IMR-90 (cell line): ENCODE measurements around the gene PTK6. TPM values are rescaled to one million over a fixed set of nuclear protein-coding genes. Genes with fewer than 3 reads are reported as not detected.
A peak's percentile ranks its signal among the peaks of the same experiment; 100 is the strongest.

Source experiments
- ATAC-seq: fragments of 200-7000 bp; cut with Tn5 transposase; 2 replicates; pipeline ENCODE4 v1.9.1; 2020; ENCODE audit warnings: low read depth, mild to moderate bottlenecking, moderate library complexity
- BruUV-seq: library from RNA; stranded (reverse); fragments of 400-500 nt; replicated peaks from 2 replicates; lab custom pipeline; 2021; lab: Mats Ljungman, UMichigan
- CTCF ChIA-PET: fragments of 300-600 bp; formaldehyde crosslinking; extraction: SDS; loops from one replicate; lab custom pipeline; 2021; ENCODE audit warnings: antibody characterized with exemption; lab: Yijun Ruan, JAX
- POLR2A ChIA-PET: fragments of 300-600 bp; sonication (Branson Sonifier 250); formaldehyde crosslinking; loops from one replicate; lab custom pipeline; 2022; ENCODE audit warnings: antibody characterized with exemption; ENCODE audit not compliant: unreplicated experiment; lab: Charles Lee
- DNase-seq: peaks from one replicate; pipeline ENCODE4 v3.0.0; 2013
- H2AFZ ChIP-seq: replicated peaks from 2 replicates; pipeline ENCODE3; 2013; ENCODE audit warnings: low read length, mild to moderate bottlenecking; ENCODE audit not compliant: poor library complexity
- H2AK5ac ChIP-seq: 2 replicates; pipeline ENCODE4 v1.6.1; 2013; ENCODE audit warnings: low read depth, low read length, inconsistent platforms
- H2AK9ac ChIP-seq: replicated peaks from 2 replicates; pipeline ENCODE3; 2013; ENCODE audit warnings: mild to moderate bottlenecking, low read depth, low read length, moderate library complexity; ENCODE audit not compliant: poor library complexity
- H2BK120ac ChIP-seq: 2 replicates; pipeline ENCODE4 v1.6.1; 2013; ENCODE audit warnings: low read depth, low read length, inconsistent platforms
- H2BK15ac ChIP-seq: 3 replicates; pipeline ENCODE4 v1.6.1; 2013; ENCODE audit warnings: low read depth, low read length, inconsistent platforms
- H2BK20ac ChIP-seq: 2 replicates; pipeline ENCODE4 v1.6.1; 2013; ENCODE audit warnings: low read depth, mild to moderate bottlenecking, inconsistent platforms, low read length, moderate library complexity
- H2BK5ac ChIP-seq: 2 replicates; pipeline ENCODE4 v1.6.1; 2013; ENCODE audit warnings: mild to moderate bottlenecking, low read depth, low read length, inconsistent platforms; ENCODE audit not compliant: poor library complexity, severe bottlenecking
- H3K14ac ChIP-seq: replicated peaks from 2 replicates; pipeline ENCODE4 v1.6.1; 2013; ENCODE audit warnings: low read depth, low read length, inconsistent platforms
- H3K18ac ChIP-seq: 2 replicates; pipeline ENCODE4 v1.6.1; 2013; ENCODE audit warnings: low read depth, low read length, control low read depth
- H3K23ac ChIP-seq: 2 replicates; pipeline ENCODE4 v1.6.1; 2013; ENCODE audit warnings: low read depth, low read length, inconsistent platforms
- H3K27ac ChIP-seq: 2 replicates; pipeline ENCODE4 v1.5.1; 2013; ENCODE audit warnings: mild to moderate bottlenecking, control low read depth, low read length; ENCODE audit not compliant: insufficient read depth
- H3K27me3 ChIP-seq: 2 replicates; pipeline ENCODE4 v1.6.1; 2013; ENCODE audit warnings: low read length; ENCODE audit not compliant: control insufficient read depth, insufficient read depth
- H3K36me3 ChIP-seq: 2 replicates; pipeline ENCODE4 v1.6.1; 2013; ENCODE audit warnings: low read length, mixed read lengths; ENCODE audit not compliant: control insufficient read depth, insufficient read depth
- H3K4ac ChIP-seq: 2 replicates; pipeline ENCODE4 v1.6.1; 2013; ENCODE audit warnings: low read depth, low read length, inconsistent platforms
- H3K4me1 ChIP-seq: 2 replicates; pipeline ENCODE4 v1.6.1; 2013; ENCODE audit warnings: low read length, mixed read lengths; ENCODE audit not compliant: control insufficient read depth, insufficient read depth
- H3K4me2 ChIP-seq: 2 replicates; pipeline ENCODE4 v1.6.1; 2013; ENCODE audit warnings: low read depth, mild to moderate bottlenecking, control low read depth, low read length, moderate library complexity
- H3K4me3 ChIP-seq: 2 replicates; pipeline ENCODE4 v1.5.1; 2013; ENCODE audit warnings: low read depth, mild to moderate bottlenecking, control low read depth, low read length, moderate library complexity; ENCODE audit not compliant: insufficient read depth
- H3K56ac ChIP-seq: 2 replicates; pipeline ENCODE4 v1.6.1; 2013; ENCODE audit warnings: low read length, inconsistent platforms; ENCODE audit not compliant: insufficient read depth; ENCODE audit errors: extremely low read depth
- H3K79me1 ChIP-seq, 2 experiments: 2 replicates each; pipeline ENCODE4 v1.6.1; 2013; ENCODE audit warnings: low read length in 2 of 2, inconsistent platforms in 1 of 2, low read depth in 1 of 2
- H3K9ac ChIP-seq: 2 replicates; pipeline ENCODE4 v1.6.1; 2013; ENCODE audit warnings: low read depth, low read length, control low read depth
- H3K9me1 ChIP-seq: 2 replicates; pipeline ENCODE4 v1.6.1; 2013; ENCODE audit warnings: low read length, inconsistent platforms; ENCODE audit not compliant: insufficient read depth
- H3K9me3 ChIP-seq: 2 replicates; pipeline ENCODE4 v1.6.1; 2013; ENCODE audit warnings: low read length; ENCODE audit not compliant: control insufficient read depth, insufficient read depth
- H4K20me1 ChIP-seq: 2 replicates; pipeline ENCODE4 v1.6.1; 2013; ENCODE audit warnings: low read length, inconsistent platforms; ENCODE audit not compliant: insufficient read depth
- H4K5ac ChIP-seq: 2 replicates; pipeline ENCODE4 v1.6.1; 2013; ENCODE audit warnings: mild to moderate bottlenecking, low read depth, low read length, control low read depth
- H4K8ac ChIP-seq, 2 experiments: 2 replicates each; pipeline ENCODE4 v1.6.1; 2013; ENCODE audit warnings: low read depth in 2 of 2, low read length in 2 of 2, control low read depth in 1 of 2, inconsistent platforms in 1 of 2
- H4K91ac ChIP-seq: 2 replicates; pipeline ENCODE4 v1.6.1; 2013; ENCODE audit warnings: low read depth, low read length, inconsistent platforms; ENCODE audit not compliant: insufficient read depth
- CEBPB ChIP-seq: IDR thresholded peaks from 2 replicates; pipeline ENCODE4 v1.6.1; 2012; ENCODE audit warnings: low read depth, low read length, improper control_type of control experiment
- MAZ ChIP-seq: IDR thresholded peaks from 2 replicates; pipeline ENCODE4 v1.6.1; 2012; ENCODE audit warnings: low read depth, mild to moderate bottlenecking, low read length, improper control_type of control experiment, moderate library complexity, borderline replicate concordance
- SMC3 ChIP-seq: fragments of 150-350 bp; IDR thresholded peaks from 2 replicates; pipeline ENCODE4 v1.6.1; 2016; ENCODE audit warnings: low read depth, mild to moderate bottlenecking, antibody characterized with exemption, low read length, moderate library complexity
- WGBS, 2 experiments: methylation state at CpG; one replicate each; pipeline versions ENCODE4 v1.1.5 to v1.1.7; 2013; ENCODE audit warnings: missing lambda C conversion rate in 2 of 2; ENCODE audit not compliant: insufficient read length in 1 of 2; ENCODE audit errors: extremely low coverage in 2 of 2; 5-methylcytosine and 5-hydroxymethylcytosine counted together
- dilution Hi-C: fragments of 300-500 bp; cut with HindIII; formaldehyde crosslinking; loops from one replicate; pipeline ENCODE4 v1.14.3; 2018; ENCODE audit warnings: low sequenced_read_pairs; ENCODE audit not compliant: unreplicated experiment
- in situ Hi-C: fragments of 300-500 bp; cut with MboI; formaldehyde crosslinking; loops from 3 replicates; pipeline ENCODE4 v1.14.3; 2019; ENCODE audit warnings: low sequenced_read_pairs, inconsistent platforms, mixed read lengths
- intact Hi-C: fragments of 100-400 bp; cut with micrococcal nuclease; formaldehyde crosslinking; loops from 2 replicates; pipeline ENCODE4 v1.10.0; 2022
- polyA plus RNA-seq, 3 experiments: library from polyadenylated mRNA; depleted of rRNA; stranded (reverse); fragments of >200 nt; gene quantifications; 2 replicates each; pipeline ENCODE4 v1.2.3, GENCODE V29; 2012; ENCODE audit warnings: low replicate concordance in 1 of 3
- total RNA-seq: library from RNA; depleted of rRNA; stranded (reverse); fragments of >200 nt; gene quantifications from 2 replicates; pipeline ENCODE4 v1.2.3, GENCODE V29; 2012

The PTK6 gene
- total and polyA plus RNA-seq, 2 of the 4 experiments (the other 2 are of a cell fraction): not detected

DNA sequence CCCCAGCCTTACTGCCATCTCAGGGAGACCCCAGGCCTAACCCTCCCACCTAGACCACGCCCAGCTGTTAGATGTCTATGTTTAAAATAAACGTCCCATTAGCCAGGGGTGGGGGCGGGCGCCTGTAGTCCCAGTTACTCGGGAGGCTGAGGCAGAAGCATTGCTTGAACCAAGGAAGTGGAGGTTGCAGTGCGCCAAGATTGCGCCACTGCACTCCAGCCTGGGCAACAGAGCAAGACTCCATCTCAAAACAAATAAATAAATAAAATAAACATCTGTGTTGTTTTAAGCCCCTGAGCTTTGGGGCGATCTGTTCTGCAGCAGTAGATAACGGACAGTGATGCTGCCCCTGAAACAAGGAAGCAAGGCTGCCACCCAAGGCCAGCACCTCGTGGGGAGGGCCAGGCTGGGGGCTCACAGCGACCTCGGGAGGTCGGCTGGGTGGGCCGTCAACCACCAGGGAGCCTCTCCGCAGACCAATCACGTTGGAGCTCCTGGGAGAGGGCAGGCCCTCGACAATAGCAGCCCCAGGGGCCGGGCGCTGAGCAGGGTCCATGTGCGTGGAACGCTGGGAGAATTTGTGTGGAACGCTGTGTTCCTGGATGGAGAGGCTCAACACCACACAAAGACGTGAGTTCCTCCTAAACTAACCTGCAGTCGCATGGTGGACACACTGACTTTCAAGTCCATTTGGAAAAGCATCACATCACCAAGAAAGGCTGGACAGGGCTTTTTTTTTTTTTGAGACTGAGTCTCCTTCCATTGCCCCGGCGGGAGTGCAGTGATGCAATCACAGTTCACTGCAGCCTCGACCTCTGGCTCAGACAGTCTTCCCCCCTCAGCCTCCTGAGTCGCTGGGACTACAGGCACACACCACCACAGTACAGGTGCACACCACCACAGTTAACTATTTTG lies 37.9 kb upstream of the PTK6 start:
- Histone ChIP-seq H4K8ac (peak overlapping the region; percentile 92 to 95; a peak in 2 of 4 replicates), H3K23ac (no peak overlapping the region), H3K9me3 (no peaks in the 10 kb centered on the region), H2BK20ac (no peak overlapping the region), H3K56ac (no peak overlapping the region), H2BK15ac (no peak overlapping the region), H2AK9ac (peak overlapping the region; percentile 84), H2AFZ (peak overlapping the region; percentile 95), H3K4ac (peak overlapping the region; percentile 92), H3K4me3 (no peak overlapping the region), H2AK5ac (peak overlapping the region; percentile 88; the same call in 1 of the 2 replicates), H2BK5ac (no peak overlapping the region), H3K14ac (no peak overlapping the region), H3K4me2 (no peak overlapping the region), H3K9ac (no peak overlapping the region), H4K5ac (no peak overlapping the region), H3K36me3 (peaks cover 6% of the 10 kb centered on the region; the same call in 1 of the 2 replicates), H3K27ac (no peak overlapping the region), H4K20me1 (no peaks in the 10 kb centered on the region), H3K9me1 (peaks cover 3% of the 10 kb centered on the region; the same call in 1 of the 2 replicates), H3K79me1 (peaks cover 4 to 13% of the 10 kb centered on the region in 2 experiments), H3K18ac (no peak overlapping the region), H3K4me1 (peaks cover 10% of the 10 kb centered on the region), H4K91ac (no peak overlapping the region), H2BK120ac (no peak overlapping the region), H3K27me3 (no peaks in the 10 kb centered on the region)
- 78% methylated on average over 8 of the region's 28 CpGs; no CpG with 5 or more reads in 1 of the 2 experiments for WGBS, 2 experiments
- in situ Hi-C loops: no loop called here
- ATAC-seq: no peak
- ChIA-PET POLR2A (no interaction called here), CTCF (no interaction called here)
- no TSS peak for BruUV-seq
- intact Hi-C loops: no loop called here
- dilution Hi-C loops: no loop called here
- DNase-seq: peak; percentile 24
- TF ChIP-seq CEBPB (peak; percentile 85), MAZ (peak; percentile 7; the same call in 1 of the 2 replicates), SMC3 (no peak)
